ENCODE data around the gene PEX11G.

Gene PEX11G

GRCh38 chr19:7477758-7478157, 11.1 kb downstream of the PEX11G start:
- no peak overlapping the region for H3K27ac ChIP-seq
- TF ChIP-seq CTCF (conservative IDR thresholded peaks at IDR 0.05) = no peak
- TF ChIP-seq ZFX (IDR thresholded peaks at IDR 0.05) = no peak

- TF ChIP-seq ZFX (IDR thresholded peaks at IDR 0.05) (no peak), CTCF (conservative IDR thresholded peaks at IDR 0.05) (no peak)
- no peak overlapping the region for H3K27ac ChIP-seq
These were observed 11.9 kb downstream of the PEX11G start for GRCh38 chr19:7476777-7477494.

DNA sequence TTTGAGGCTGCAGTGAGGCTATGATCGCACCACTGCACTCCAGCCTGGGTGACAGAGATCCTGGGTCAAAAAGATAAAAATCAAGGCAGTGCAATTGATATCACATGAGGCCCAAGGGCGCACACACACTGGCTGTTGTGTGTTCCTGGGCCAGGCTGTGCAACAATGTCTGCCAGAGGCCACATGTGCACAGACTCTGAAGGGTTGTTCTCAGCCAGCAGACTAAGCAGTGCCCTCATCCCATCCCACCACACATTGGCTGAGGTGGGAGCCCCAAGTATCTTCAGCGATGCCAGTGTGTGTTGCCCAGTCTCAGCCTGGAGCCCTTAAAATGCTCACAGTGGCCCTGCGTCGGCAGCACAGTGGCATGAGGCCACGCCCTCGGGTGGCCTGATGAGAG, 12.6 kb downstream of the PEX11G start:
- TF ChIP-seq ZFX (IDR thresholded peaks at IDR 0.05) = no peak
- no peak for TF ChIP-seq CTCF (conservative IDR thresholded peaks at IDR 0.05)
- no peak overlapping the region for H3K27ac ChIP-seq

DNA sequence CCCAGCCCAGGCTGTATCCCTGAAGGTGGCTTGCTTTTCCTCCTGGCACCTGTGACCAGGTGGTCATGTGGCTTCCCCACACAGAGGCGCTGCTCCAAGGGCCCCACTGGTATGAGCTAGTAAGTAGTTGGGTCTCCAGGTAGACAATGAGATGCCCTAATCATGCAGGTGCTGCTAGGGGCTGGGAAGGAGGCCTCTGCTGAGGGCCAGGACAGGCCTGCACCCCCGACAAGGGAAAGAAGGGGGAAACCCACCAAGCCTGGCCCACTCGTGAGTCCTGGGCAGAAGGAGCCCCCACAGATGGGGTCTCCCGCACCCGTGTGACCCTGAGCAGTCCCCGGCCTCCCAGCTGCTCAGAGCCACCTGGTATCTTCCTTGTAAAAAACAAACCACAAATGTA, 13.2 kb downstream of the PEX11G start:
- no peak overlapping the region for H3K27ac ChIP-seq
- TF ChIP-seq ZFX (IDR thresholded peaks at IDR 0.05) (no peak), CTCF (conservative IDR thresholded peaks at IDR 0.05) (no peak)

GRCh38 chr19:7471696-7472615, 16.9 kb downstream of the PEX11G start:
- TF ChIP-seq ZFX (IDR thresholded peaks at IDR 0.05) = no peak
- no peak for TF ChIP-seq CTCF (conservative IDR thresholded peaks at IDR 0.05)

DNA sequence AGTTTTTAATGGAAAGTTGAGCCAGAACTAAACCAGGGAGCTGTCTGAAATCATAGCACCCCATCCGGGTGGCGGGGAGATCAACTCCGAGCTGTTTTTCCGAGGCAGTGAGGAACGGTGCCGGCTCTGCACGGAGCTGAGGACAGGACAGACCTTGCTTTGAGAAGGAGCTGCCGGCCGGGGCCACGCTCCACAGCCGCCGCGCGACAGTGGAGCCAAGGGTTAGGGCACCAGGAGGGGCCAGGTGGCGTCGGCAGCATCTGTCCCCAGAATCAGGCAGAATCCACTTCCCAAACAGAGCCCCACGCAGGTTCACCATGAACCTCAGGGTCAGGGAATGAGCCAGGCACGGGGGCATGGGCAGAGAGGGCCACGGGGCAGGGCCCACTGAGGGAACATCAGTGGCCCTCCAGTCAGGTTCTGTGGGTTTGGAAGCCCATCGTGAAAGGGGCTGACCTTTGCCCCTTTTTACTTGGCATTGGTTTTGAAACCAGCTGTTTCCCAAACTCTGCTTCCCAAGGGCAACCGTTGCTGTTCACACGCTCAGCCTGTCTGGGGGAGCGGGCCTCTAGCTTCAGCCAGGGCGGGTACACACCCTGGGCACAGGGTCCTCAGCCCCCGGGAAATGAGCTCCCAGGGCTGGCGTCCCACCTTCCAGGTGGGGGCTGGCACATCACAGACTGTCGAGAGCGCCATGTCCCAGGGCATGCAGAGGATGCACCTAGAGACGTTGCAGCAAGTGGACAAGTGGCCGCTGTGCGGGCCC, 18.1 kb downstream of the PEX11G start:
- no peak overlapping the region for H3K27ac ChIP-seq
- no peak for TF ChIP-seq CTCF (conservative IDR thresholded peaks at IDR 0.05)
- no peak for TF ChIP-seq ZFX (IDR thresholded peaks at IDR 0.05)

More at GRCh38 chr19:7471696-7472615, 16.9 kb downstream of the PEX11G start:
- H3K27ac ChIP-seq = no peak overlapping the region
